GM21786 (cell line): Measurements from ENCODE around the gene NAA20.
A peak's percentile ranks its signal among the peaks of the same experiment; 100 is the strongest.

Experiments
- ATAC-seq: cut with Tn5 transposase; IDR thresholded peaks from one replicate; pipeline ENCODE4 v1.9.1; 2021; ENCODE audit not compliant: unreplicated experiment

Gene NAA20

DNA sequence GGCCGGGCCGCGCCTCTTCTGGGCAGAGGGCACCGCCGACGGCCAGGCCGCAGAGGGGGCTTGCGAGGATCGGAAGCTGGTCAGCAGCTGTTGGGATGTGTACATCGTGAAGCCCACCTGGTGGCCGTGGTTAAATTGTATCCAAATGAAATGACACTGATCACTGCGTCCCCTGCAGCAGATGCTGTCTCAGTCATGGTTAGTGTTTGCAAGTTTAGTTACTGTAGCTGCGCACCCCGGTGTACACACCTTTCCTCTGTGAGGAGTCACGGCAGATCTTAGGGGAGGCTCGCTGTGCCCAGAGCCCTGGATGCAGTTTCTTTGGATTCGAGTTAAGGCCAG lies 653 bp downstream of the NAA20 start:
- peak; percentile 0 for ATAC-seq

GRCh38 chr20:20018366-20018765 lies 1.2 kb downstream of the NAA20 start:
- no peak for ATAC-seq

DNA sequence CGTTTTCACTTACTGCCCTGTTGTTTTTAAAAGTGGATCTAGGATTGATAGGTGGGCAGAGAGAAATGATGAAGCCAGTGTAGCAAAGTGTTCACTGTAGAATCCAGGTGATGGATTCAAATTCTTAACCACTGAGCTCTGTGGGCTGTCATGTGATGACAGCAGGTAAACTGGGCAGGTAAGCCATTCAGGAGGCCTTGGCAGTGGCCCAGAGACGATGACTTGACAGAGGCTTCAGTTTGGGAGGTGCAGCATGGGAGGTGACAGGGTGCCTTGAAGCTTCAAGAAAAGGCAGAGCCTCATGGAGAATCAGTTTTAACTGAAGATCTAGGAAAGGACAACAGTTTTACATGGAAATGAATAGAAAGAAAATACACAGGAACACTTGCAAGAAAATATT lies 2.0 kb downstream of the NAA20 start:
- no peak for ATAC-seq

GRCh38 chr20:20020908-20021307 lies 3.7 kb downstream of the NAA20 start:
- no peak for ATAC-seq

- ATAC-seq: no peak
These were observed 4.7 kb downstream of the NAA20 start for GRCh38 chr20:20021835-20022234.

DNA sequence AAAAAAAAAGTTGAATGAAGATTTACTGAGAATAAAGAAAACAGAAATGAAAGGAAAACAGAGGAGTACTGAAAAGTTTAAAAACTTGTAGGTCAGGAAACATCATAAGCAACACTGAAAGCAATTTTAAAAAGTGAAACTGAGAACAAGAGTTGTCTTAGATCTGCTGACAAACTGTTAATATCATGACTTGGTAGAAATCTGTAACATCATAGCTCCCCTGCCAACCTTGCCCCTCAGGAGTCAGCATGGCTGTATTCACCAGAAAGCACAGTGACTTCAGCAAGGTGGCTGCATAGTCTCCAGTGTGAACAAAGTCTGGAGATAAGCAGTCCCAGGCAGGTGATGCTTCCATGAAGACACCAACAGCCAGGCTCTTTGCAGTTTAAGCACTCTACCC lies 5.3 kb downstream of the NAA20 start:
- peak; percentile 69 for ATAC-seq

GRCh38 chr20:20023395-20023794 lies 6.2 kb downstream of the NAA20 start:
- ATAC-seq: no peak

DNA sequence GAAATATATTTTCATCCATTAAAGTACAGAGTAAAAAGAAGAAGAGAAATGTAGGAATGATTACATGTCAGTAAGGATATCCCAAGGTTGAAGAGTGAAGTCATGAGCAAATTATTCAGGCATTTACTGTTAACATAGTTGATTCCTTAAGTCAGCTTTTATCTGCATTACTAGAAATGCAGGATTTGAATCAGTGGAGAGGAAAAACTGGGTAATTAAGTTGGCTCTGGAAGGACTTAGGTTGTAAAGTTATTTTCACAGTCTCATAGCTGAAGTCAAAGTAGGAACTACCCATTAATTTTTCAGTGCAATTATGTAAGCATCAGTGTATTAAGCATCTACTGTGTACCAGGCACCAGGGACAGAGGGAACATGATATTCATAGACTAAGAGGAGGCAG lies 7.8 kb downstream of the NAA20 start:
- no peak for ATAC-seq

GRCh38 chr20:20027284-20027683 lies 10.1 kb downstream of the NAA20 start:
- no peak for ATAC-seq

DNA sequence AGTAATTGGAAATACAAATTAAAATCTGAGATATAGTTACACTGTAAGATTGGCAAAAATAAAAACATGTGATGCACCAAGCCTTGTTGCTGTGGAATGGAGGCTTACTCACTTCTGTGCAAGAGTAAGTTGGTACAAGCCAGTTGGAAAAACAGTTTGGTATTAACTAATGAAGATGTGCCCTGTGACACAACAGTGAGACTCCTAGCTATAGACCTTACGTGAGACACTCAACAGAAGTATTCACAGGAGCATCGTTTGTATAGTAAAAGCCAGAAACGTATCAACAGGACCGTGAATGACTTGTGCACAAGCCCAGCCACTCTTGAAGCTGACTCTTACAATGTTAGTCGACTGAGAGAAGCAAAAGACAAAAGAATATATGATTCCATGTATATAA lies 14.6 kb downstream of the NAA20 start:
- ATAC-seq: no peak

DNA sequence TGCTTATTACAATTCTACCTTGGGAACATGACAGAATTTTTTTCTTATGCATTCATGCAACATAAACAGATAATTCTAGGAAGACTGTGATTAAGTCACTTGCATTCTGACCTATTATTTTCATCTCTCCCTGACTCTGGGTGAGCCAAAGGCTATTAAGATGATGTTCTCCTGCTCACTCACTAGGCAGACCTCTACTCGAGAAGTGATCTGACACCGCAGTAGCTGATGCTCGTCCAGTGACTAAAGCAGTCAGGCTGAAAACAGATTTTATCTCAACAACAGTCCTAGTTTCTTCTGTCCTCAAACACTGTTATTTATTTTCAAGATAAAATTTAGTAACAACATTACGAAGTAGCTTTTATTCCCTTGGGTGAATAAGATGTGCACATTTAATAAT lies 17.3 kb downstream of the NAA20 start:
- ATAC-seq: no peak

DNA sequence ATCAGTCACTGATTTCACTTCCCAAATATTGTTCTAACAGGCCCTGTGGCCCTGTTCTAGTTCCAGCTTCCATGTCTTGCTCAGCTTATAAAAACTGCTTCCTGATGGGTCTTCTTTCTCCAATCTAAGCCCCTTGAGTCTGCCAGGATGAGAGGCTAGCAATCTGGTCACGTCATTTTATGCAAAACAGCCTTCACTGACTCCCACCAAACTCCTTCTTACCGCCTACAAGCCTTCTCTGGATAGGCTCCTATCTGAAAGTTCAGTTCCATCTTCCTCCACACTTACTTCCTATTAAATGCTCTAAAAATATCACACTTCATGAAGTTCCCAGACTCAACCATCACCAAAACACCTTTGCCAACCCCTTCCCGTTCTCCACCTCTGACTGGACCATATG lies 19.6 kb downstream of the NAA20 start:
- no peak for ATAC-seq

GRCh38 chr20:20037960-20038359 lies 20.8 kb downstream of the NAA20 start:
- no peak for ATAC-seq

- ATAC-seq: no peak
These were observed 21.4 kb downstream of the NAA20 start for GRCh38 chr20:20038586-20038985.

- no peak for ATAC-seq
These were observed 22.7 kb downstream of the NAA20 start for GRCh38 chr20:20039752-20040387.

DNA sequence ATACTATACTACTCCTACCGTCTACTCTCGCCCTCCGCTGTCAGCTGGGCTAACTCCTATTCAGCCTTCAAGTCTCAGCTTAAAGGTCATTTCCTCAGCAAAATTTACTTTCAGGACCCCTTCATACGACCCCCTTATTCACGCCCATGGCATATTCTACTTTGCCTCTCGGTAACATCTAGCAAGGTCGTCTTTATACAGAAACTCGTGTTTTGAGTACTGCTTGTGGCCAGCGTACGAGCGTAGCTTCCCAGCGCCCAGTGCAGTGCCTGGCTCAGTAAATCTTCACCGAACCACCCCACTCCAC lies 34.6 kb downstream of the NAA20 start:
- no peak for ATAC-seq

GRCh38 chr20:20052074-20052970 lies 35.2 kb downstream of the NAA20 start, which contains the start of the genes CFAP61 and CRNKL1:
Gene CFAP61 (plus strand): TSS chr20:20052532. CDS start chr20:20056654, 4,122 bp downstream.
Gene CRNKL1 (minus strand): TSS chr20:20052466. CDS start chr20:20052342, 124 bp downstream.
- ATAC-seq: peak; percentile 92

DNA sequence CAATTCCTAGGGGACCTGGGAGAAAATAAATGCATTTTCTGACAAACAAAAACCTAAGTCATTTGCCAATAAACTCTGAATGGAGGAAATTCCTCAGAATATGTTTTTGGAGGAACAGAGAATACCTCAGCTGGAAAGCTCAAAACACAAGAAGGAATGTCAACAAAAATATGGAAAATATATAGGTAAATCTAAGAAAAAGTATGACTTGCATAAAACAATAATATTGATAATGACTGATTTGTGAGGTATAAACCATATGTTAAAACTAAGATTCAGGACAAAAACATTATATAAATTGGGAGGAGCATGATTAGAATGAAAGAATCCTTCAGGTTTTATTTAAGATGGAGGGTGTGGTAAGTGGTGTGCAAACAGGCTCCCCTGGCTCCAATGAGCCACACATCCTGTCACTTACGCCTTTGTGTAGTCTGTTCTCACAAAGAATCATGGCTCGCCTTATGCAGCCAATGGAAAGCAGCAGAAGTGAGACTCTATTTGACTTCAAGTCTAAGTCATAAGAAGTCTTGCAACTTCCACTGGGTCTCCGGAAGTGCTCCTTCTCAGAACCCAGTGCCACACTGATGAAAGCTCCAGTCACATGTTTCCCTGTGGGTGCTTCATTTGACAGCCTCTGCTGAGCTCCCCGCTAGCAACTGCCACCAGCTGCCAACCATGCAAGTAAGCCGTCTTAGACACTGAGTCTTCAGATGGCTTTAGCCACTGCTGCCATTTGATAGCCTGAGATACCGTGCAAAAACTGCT lies 43.3 kb downstream of the NAA20 start:
- ATAC-seq: no peak

DNA sequence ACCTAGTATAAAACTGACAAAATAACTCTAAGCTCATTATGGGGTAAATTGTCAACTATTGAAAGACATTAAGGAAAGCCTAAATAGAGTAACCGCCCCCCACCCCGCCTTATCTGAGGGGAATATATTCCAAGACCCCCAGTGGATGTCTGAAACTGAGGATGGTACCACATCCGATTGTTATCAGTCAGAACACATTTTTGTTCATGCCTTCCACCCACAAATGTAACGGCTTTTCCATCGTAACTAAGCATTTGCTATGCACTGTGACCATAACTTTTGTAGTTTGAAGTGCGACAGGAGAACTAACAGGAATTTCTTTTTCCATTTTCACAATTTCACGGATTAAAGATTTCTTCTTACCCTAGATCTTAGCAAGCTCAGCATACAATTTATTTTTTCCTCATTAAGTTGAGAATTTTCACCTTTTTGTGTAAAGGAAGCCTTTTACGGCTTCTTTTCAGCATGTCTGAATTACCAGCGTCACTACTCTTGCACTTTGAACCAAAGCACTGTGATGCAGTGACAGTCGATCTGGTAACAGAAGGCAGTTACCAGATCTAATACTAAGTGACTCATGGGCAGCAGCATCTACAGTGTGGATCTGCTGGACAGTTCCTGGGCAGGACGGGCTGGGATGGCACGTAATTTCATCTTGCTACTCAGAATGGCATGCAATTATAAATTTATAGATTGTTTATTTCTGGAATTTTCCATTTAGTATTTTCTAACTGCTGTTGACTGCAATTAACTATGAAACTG lies 47.0 kb downstream of the NAA20 start:
- no peak for ATAC-seq

DNA sequence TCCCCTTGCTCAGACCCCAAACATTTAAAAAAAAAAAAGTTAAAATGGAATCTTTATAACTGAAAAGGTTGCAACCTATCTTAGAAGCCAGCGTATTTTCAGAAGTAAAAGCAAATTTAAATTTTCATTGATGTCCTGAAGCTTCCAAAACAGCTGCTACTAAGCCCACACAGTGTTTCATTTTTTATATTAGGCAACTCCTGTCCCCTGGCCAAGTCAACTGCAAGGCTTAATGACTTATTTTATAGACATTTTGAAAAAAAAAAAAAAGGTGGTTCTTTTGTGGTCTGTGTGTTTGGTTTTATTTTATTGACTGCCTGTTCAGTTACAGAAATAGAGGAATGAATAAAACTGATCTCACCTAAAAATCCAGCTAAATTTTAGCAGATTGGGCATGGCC lies 48.2 kb downstream of the NAA20 start:
- ATAC-seq: no peak
